ENCODE data around the gene SLC6A6. TPM values are rescaled to one million over a fixed set of nuclear protein-coding genes. Genes with fewer than 3 reads are reported as not detected.

The SLC6A6 gene
- total and polyA plus RNA-seq, 10 donors, result 3.4 to 150 (median 104) TPM

- DNase-seq, result no peak
- Histone ChIP-seq H3K4me1 (peaks cover 3 to 56% (median 25%) of the 10 kb centered on the region in 6 donors), H3K36me3 (no peaks in the 10 kb centered on the region), H3K27me3 (replicated peaks in 1 of 7) (no peaks in the 10 kb centered on the region), H3K4me3 (peak overlapping the region in 1 of 8 donors; percentile 21), H3K9me3 (peaks cover 0 to 7% (median 0%) of the 10 kb centered on the region in 8 donors), H3K27ac (peak overlapping the region in 7 of 8 donors; percentile 50 to 87 (median 74))
- intact Hi-C loops (cut with DNase I; ENCODE audit: low total_unique reads), result no loop called here
- 93 to 97% (median 96%) methylated on average over 4 of the region's 4 CpGs for WGBS, 5 donors
- TF ChIP-seq, protein P1, sequence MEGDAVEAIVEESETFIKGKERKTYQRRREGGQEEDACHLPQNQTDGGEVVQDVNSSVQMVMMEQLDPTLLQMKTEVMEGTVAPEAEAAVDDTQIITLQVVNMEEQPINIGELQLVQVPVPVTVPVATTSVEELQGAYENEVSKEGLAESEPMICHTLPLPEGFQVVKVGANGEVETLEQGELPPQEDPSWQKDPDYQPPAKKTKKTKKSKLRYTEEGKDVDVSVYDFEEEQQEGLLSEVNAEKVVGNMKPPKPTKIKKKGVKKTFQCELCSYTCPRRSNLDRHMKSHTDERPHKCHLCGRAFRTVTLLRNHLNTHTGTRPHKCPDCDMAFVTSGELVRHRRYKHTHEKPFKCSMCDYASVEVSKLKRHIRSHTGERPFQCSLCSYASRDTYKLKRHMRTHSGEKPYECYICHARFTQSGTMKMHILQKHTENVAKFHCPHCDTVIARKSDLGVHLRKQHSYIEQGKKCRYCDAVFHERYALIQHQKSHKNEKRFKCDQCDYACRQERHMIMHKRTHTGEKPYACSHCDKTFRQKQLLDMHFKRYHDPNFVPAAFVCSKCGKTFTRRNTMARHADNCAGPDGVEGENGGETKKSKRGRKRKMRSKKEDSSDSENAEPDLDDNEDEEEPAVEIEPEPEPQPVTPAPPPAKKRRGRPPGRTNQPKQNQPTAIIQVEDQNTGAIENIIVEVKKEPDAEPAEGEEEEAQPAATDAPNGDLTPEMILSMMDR (IDR thresholded peaks at IDR 0.05 in 8 of 11, conservative IDR thresholded peaks at IDR 0.05 in 3 of 11), result no peak
- no peak for TF ChIP-seq POLR2A (IDR thresholded peaks at IDR 0.05)
- no peak for TF ChIP-seq POLR2AphosphoS5 (IDR thresholded peaks at IDR 0.05)
These were observed 24.0 kb upstream of the SLC6A6 start for GRCh38 chr3:14378415-14378814.

GRCh38 chr3:14379843-14380242 lies 22.6 kb upstream of the SLC6A6 start:
- TF ChIP-seq POLR2AphosphoS5 (IDR thresholded peaks at IDR 0.05) (no peak), POLR2A (IDR thresholded peaks at IDR 0.05) (no peak)
- TF ChIP-seq, protein P1 (IDR thresholded peaks at IDR 0.05 in 8 of 11, conservative IDR thresholded peaks at IDR 0.05 in 3 of 11), result no peak
- no peak overlapping the region for H3K27ac ChIP-seq
- H3K9me3 ChIP-seq, result peaks cover 0 to 7% (median 0%) of the 10 kb centered on the region in 8 donors
- WGBS, 5 donors, result 80 to 97% (median 92%) methylated on average over 10 of the region's 10 CpGs
- no peaks in the 10 kb centered on the region for H3K36me3 ChIP-seq
- DNase-seq, result no peak
- H3K4me3 ChIP-seq, result no peak overlapping the region
- peaks cover 3 to 54% (median 25%) of the 10 kb centered on the region in 6 donors for H3K4me1 ChIP-seq
- intact Hi-C loops (cut with DNase I; ENCODE audit: low total_unique reads), result no loop called here
- H3K27me3 ChIP-seq (replicated peaks in 1 of 7), result no peaks in the 10 kb centered on the region

GRCh38 chr3:14386254-14386653 lies 16.2 kb upstream of the SLC6A6 start:
- H3K9me3 ChIP-seq, result no peaks in the 10 kb centered on the region
- intact Hi-C loops (cut with DNase I; ENCODE audit: low total_unique reads), result no loop called here
- no peak overlapping the region for H3K27ac ChIP-seq
- H3K4me1 ChIP-seq, result peaks cover 0 to 44% (median 3%) of the 10 kb centered on the region in 6 donors
- no peak for DNase-seq
- H3K27me3 ChIP-seq (replicated peaks in 1 of 7), result no peaks in the 10 kb centered on the region
- 65 to 83% (median 70%) methylated on average over 8 to 9 of the region's 9 CpGs for WGBS, 5 donors
- no peak overlapping the region for H3K4me3 ChIP-seq
- no peak for TF ChIP-seq POLR2AphosphoS5 (IDR thresholded peaks at IDR 0.05)
- no peak for TF ChIP-seq POLR2A (IDR thresholded peaks at IDR 0.05)
- TF ChIP-seq, protein P1 (IDR thresholded peaks at IDR 0.05 in 8 of 11, conservative IDR thresholded peaks at IDR 0.05 in 3 of 11), result no peak
- H3K36me3 ChIP-seq, result no peaks in the 10 kb centered on the region

DNA sequence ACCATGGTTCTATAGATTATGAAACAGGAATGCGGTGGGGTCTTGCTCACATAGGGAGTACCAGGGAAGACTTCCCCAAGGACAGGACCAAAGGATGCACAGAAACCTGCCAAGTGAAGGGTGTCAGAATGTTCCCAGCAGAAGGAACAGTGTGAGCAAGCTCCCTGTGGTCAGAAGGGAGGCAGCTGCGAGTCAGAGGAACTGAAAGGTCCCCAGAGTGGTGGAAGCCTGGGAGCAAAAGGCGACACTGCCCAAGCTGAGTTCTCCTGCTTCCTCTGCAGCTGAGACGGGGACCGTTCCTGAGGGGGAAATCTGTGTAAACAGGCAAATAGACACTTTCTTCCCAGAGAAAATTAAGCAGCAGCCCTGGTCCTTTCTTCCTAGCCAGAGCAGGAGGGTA lies 14.2 kb upstream of the SLC6A6 start:
- DNase-seq, result no peak
- H3K4me3 ChIP-seq, result no peak overlapping the region
- H3K4me1 ChIP-seq, result peaks cover 0 to 57% (median 6%) of the 10 kb centered on the region in 6 donors
- TF ChIP-seq POLR2A (IDR thresholded peaks at IDR 0.05) (no peak), POLR2AphosphoS5 (IDR thresholded peaks at IDR 0.05) (no peak)
- TF ChIP-seq, protein P1 (IDR thresholded peaks at IDR 0.05 in 8 of 11, conservative IDR thresholded peaks at IDR 0.05 in 3 of 11), result no peak
- no peak overlapping the region for H3K27ac ChIP-seq
- no peaks in the 10 kb centered on the region for H3K27me3 ChIP-seq (replicated peaks in 1 of 7)
- no peaks in the 10 kb centered on the region for H3K9me3 ChIP-seq
- WGBS, 5 donors, result 40 to 51% (median 42%) methylated on average over 5 of the region's 5 CpGs
- H3K36me3 ChIP-seq, result no peaks in the 10 kb centered on the region
- intact Hi-C loops (cut with DNase I; ENCODE audit: low total_unique reads), result no loop called here

Data from spleen (tissue), 11 donors.